Spinal cord (tissue), 10 donors: ENCODE data around the gene MEF2A. TPM values are rescaled to one million over a fixed set of nuclear protein-coding genes. Genes with fewer than 3 reads are reported as not detected.

ENCODE experiments used
- DNase-seq, 6 donors: peaks; one replicate each; pipeline versions ENCODE4 v3.0.0 to v3.0.0-alpha.2; 2013 to 2015; ENCODE audit warnings: low spot score in 6 of 6, low read depth in 4 of 6
- H3K27ac ChIP-seq: one replicate; pipeline ENCODE4 v1.5.1; 2013; ENCODE audit warnings: low read depth, low read length, control low read depth
- H3K27me3 ChIP-seq: one replicate; pipeline ENCODE4 v1.6.1; 2013; ENCODE audit warnings: low read length; ENCODE audit not compliant: control insufficient read depth, insufficient read depth
- H3K36me3 ChIP-seq: one replicate; pipeline ENCODE4 v1.6.1; 2013; ENCODE audit warnings: low read length; ENCODE audit not compliant: control insufficient read depth, insufficient read depth
- H3K4me1 ChIP-seq: one replicate; pipeline ENCODE4 v1.6.1; 2013; ENCODE audit warnings: low read length; ENCODE audit not compliant: control insufficient read depth, insufficient read depth
- H3K4me3 ChIP-seq: one replicate; pipeline ENCODE4 v1.5.1; 2013; ENCODE audit warnings: low read depth, low read length, control low read depth
- H3K9me3 ChIP-seq: one replicate; pipeline ENCODE4 v1.6.1; 2013; ENCODE audit warnings: low read length; ENCODE audit not compliant: control insufficient read depth, insufficient read depth
- WGBS: methylation state at CpG from one replicate; pipeline ENCODE4 v1.1.5; 2013; ENCODE audit warnings: missing lambda C conversion rate; ENCODE audit not compliant: insufficient coverage; 5-methylcytosine and 5-hydroxymethylcytosine counted together
- polyA plus RNA-seq, 2 donors: library from polyadenylated mRNA; unstranded; fragments of 120-200 nt; gene quantifications; one replicate each; pipeline ENCODE4 v1.2.1, GENCODE V29; 2013; ENCODE audit not compliant: insufficient read length in 2 of 2
- total RNA-seq, 2 donors: library from RNA; depleted of rRNA in 1 of 2; stranded (reverse); fragments of 120-200 nt in 1 of 2; fragments of >200 nt in 1 of 2; gene quantifications; one replicate each; pipeline versions ENCODE4 v1.2.3 to v1.2.4, GENCODE V29; 2013 to 2014
- donor health status: healthy.

MEF2A gene
- total and polyA plus RNA-seq, 4 donors = 28.8 to 53.1 (median 38.7) TPM

DNA sequence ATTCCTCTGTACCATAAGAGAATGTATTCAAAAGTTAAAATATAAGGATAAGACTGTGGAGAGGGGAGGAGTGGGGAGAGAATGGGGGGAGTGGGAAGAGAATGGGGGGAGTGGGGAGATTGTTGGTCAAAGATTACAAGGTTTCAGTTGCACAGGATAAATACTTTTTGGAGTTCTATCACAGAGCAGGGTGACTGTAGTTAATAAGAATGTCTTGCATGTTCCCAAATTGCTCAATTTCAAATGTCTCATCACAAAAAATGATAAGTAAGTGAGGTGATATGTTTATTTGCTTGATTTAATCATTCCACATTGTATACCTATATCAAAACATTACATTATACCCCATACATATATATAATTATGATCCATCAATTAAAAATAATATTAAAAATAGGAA is 23.0 kb upstream of the MEF2A start:
- Histone ChIP-seq H3K4me1 (peaks cover 2% of the 10 kb centered on the region), H3K27me3 (no peaks in the 10 kb centered on the region), H3K4me3 (no peak overlapping the region), H3K9me3 (no peaks in the 10 kb centered on the region), H3K27ac (no peak overlapping the region), H3K36me3 (no peaks in the 10 kb centered on the region)
- DNase-seq = no peak

GRCh38 chr15:99545605-99546004 is 20.2 kb upstream of the MEF2A start:
- Histone ChIP-seq H3K27ac (no peak overlapping the region), H3K4me1 (peaks cover 2% of the 10 kb centered on the region), H3K9me3 (no peaks in the 10 kb centered on the region), H3K4me3 (no peak overlapping the region), H3K36me3 (no peaks in the 10 kb centered on the region), H3K27me3 (no peaks in the 10 kb centered on the region)
- peak in 1 of 6 donors; percentile 22 for DNase-seq

DNA sequence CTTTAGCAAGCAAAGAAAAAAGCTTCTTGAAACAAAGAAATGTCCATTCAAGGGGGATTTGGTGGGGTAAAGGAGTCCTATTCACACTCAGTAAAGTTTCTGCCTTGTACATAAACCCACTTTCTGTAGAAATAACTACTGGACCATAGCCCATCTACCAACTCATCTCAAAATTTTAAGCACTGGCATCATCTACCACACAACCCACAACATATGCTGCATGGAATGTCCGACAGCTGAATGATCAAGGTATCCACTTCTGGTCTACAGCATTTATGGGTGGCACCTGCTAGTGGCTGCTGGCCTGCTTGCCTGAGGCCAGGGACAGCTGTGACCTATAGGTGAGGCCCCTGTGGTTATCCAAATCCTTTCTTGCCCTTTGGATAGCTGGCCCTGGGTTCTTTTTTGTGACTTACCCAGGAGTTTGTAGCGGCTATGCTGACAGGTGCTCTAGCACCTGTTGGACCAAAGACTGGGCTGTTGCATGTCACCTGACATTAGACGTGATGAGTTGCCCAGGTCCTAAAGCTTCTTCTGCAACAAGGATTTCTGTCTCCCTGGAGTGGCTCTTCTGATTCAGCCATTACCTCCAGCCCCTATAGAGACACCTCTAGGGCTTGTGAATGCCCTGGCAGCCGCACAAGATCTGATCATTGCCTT is 19.2 kb upstream of the MEF2A start:
- no peak for DNase-seq
- Histone ChIP-seq H3K4me1 (peaks cover 2% of the 10 kb centered on the region), H3K9me3 (no peaks in the 10 kb centered on the region), H3K27me3 (no peaks in the 10 kb centered on the region), H3K27ac (no peak overlapping the region), H3K4me3 (no peak overlapping the region), H3K36me3 (no peaks in the 10 kb centered on the region)
- WGBS = 88% methylated on average over 4 of the region's 4 CpGs

- H3K27ac ChIP-seq = no peak overlapping the region
- H3K27me3 ChIP-seq = no peaks in the 10 kb centered on the region
- H3K36me3 ChIP-seq = no peaks in the 10 kb centered on the region
- no peaks in the 10 kb centered on the region for H3K9me3 ChIP-seq
- no peak for DNase-seq
- WGBS = 82% methylated on average over 2 of the region's 3 CpGs
- peaks cover 2% of the 10 kb centered on the region for H3K4me1 ChIP-seq
- H3K4me3 ChIP-seq = no peak overlapping the region
Measured at GRCh38 chr15:99547517-99547916, 18.3 kb upstream of the MEF2A start.

- DNase-seq = no peak
- H3K9me3 ChIP-seq = no peaks in the 10 kb centered on the region
- H3K27me3 ChIP-seq = no peaks in the 10 kb centered on the region
- H3K4me3 ChIP-seq = no peak overlapping the region
- H3K4me1 ChIP-seq = peaks cover 2% of the 10 kb centered on the region
- no peaks in the 10 kb centered on the region for H3K36me3 ChIP-seq
- whole genome bisulfite sequencing = 96% methylated on average over 4 of the region's 5 CpGs
- H3K27ac ChIP-seq = no peak overlapping the region
Measured at GRCh38 chr15:99550077-99550476, 15.7 kb upstream of the MEF2A start.

- no peaks in the 10 kb centered on the region for H3K9me3 ChIP-seq
- WGBS = 69% methylated on average over 1 of the region's 2 CpGs
- no peak overlapping the region for H3K4me3 ChIP-seq
- H3K4me1 ChIP-seq = no peaks in the 10 kb centered on the region
- no peak overlapping the region for H3K27ac ChIP-seq
- no peaks in the 10 kb centered on the region for H3K36me3 ChIP-seq
- DNase-seq = no peak
- H3K27me3 ChIP-seq = no peaks in the 10 kb centered on the region
Measured at GRCh38 chr15:99552111-99552510, 13.7 kb upstream of the MEF2A start.

- DNase-seq = no peak
- WGBS = no CpG with 5 or more reads among the region's 5 CpGs
- Histone ChIP-seq H3K27me3 (no peaks in the 10 kb centered on the region), H3K4me1 (no peaks in the 10 kb centered on the region), H3K9me3 (no peaks in the 10 kb centered on the region), H3K4me3 (no peak overlapping the region), H3K36me3 (no peaks in the 10 kb centered on the region), H3K27ac (no peak overlapping the region)
Measured at GRCh38 chr15:99554880-99555488, 10.8 kb upstream of the MEF2A start.

- Histone ChIP-seq H3K4me1 (no peaks in the 10 kb centered on the region), H3K27me3 (no peaks in the 10 kb centered on the region), H3K9me3 (no peaks in the 10 kb centered on the region), H3K36me3 (no peaks in the 10 kb centered on the region), H3K4me3 (no peak overlapping the region), H3K27ac (no peak overlapping the region)
- 74% methylated on average over 4 of the region's 5 CpGs for WGBS
- DNase-seq = no peak
Measured at GRCh38 chr15:99556011-99556410, 9.8 kb upstream of the MEF2A start.

DNA sequence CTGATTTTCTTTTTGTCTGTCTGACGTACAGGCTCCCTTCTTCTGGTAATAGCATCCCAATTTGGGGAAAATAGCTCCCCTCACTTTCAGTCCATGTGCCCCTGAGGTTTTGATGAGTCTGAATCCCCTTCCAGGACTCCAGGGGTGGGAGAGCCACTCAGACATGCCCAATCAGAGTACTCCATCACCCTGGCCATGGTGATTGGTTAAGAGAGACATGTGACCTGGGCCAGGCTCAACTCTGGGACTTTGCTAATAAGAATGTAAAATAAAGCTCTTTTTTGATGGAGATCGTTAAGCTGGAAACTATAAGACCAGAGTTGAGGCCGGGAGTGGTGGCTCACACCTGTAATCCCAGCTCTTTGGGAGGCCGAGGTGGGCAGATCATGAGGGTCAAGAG is 9.2 kb upstream of the MEF2A start:
- H3K27me3 ChIP-seq = no peaks in the 10 kb centered on the region
- H3K36me3 ChIP-seq = no peaks in the 10 kb centered on the region
- 96% methylated on average over 3 of the region's 4 CpGs for WGBS
- H3K4me3 ChIP-seq = no peak overlapping the region
- H3K9me3 ChIP-seq = no peaks in the 10 kb centered on the region
- no peak overlapping the region for H3K27ac ChIP-seq
- no peak for DNase-seq
- H3K4me1 ChIP-seq = no peaks in the 10 kb centered on the region

GRCh38 chr15:99558084-99558483 is 7.7 kb upstream of the MEF2A start:
- Histone ChIP-seq H3K27me3 (no peaks in the 10 kb centered on the region), H3K4me3 (no peak overlapping the region), H3K36me3 (no peaks in the 10 kb centered on the region), H3K9me3 (no peaks in the 10 kb centered on the region), H3K4me1 (no peaks in the 10 kb centered on the region), H3K27ac (no peak overlapping the region)
- no peak for DNase-seq
- 89% methylated on average over 1 of the region's 3 CpGs for WGBS
